D721Med (cell line): Measurements from ENCODE around the gene DLX1.

Experiments
- DNase-seq: peaks from one replicate; pipeline ENCODE4 v3.0.0; 2011; ENCODE audit warnings: low spot score; ENCODE audit not compliant: insufficient read length
- FAIRE-seq: peaks from 2 replicates; lab custom pipeline; 2011; peaks lifted over from hg19 to GRCh38; lab: Jason Lieb, UNC
- CTCF ChIP-seq: IDR thresholded peaks from 2 replicates; pipeline ENCODE4 v1.5.1; 2012; ENCODE audit warnings: mild to moderate bottlenecking, control low read depth; ENCODE audit not compliant: insufficient read depth; ENCODE audit errors: missing control alignments

The DLX1 gene

GRCh38 chr2:172114579-172114978, 29.3 kb downstream of the DLX1 start:
- no peak for FAIRE-seq
- TF ChIP-seq CTCF = no peak
- DNase-seq = no peak

- FAIRE-seq = no peak
- TF ChIP-seq CTCF = no peak
Measured at GRCh38 chr2:172116107-172116506, 30.8 kb downstream of the DLX1 start.

GRCh38 chr2:172119089-172119488, 33.8 kb downstream of the DLX1 start:
- no peak for TF ChIP-seq CTCF
- no peak for DNase-seq
- FAIRE-seq = no peak

More at GRCh38 chr2:172116107-172116506, 30.8 kb downstream of the DLX1 start:
- no peak for DNase-seq

- FAIRE-seq (no peak), DNase-seq (no peak)
- TF ChIP-seq CTCF = no peak
Measured at GRCh38 chr2:172120118-172120517, 34.8 kb downstream of the DLX1 start.

GRCh38 chr2:172128484-172128883, 43.2 kb downstream of the DLX1 start:
- DNase-seq (no peak), FAIRE-seq (no peak)
- TF ChIP-seq CTCF = no peak

GRCh38 chr2:172129404-172129803, 44.1 kb downstream of the DLX1 start:
- DNase-seq (no peak), FAIRE-seq (no peak)
- TF ChIP-seq CTCF = no peak

- DNase-seq = no peak
- no peak for TF ChIP-seq CTCF
- FAIRE-seq = no peak
Measured at GRCh38 chr2:172131713-172132555, 46.6 kb downstream of the DLX1 start.
